SK-MEL-5 (cell line): ENCODE results near the gene TMPRSS9. TPM values are rescaled to one million over a fixed set of nuclear protein-coding genes. Genes with fewer than 3 reads are reported as not detected.
"Not testable (repeated sequence)": the region's sequence is repeated elsewhere in the genome, so short reads cannot be mapped to it uniquely, and the experiment has no call there.

Experiments
- DNase-seq: peaks from one replicate; pipeline ENCODE4 v3.0.0-alpha.2; 2016; ENCODE audit warnings: low read depth, low spot score
- in situ Hi-C: cut with HindIII; loops from 2 replicates; pipeline ENCODE4 v1.10.0; 2016; ENCODE audit warnings: low sequenced_read_pairs, high pct_unique_total_duplicates, low pct_unique_long_range_greater_than_20kb
- total RNA-seq: library from RNA; depleted of rRNA; stranded (reverse); fragments of >200 nt; shearing (Covaris generic); gene quantifications from 2 replicates; pipeline ENCODE4 v1.2.3, GENCODE V29; 2014

Gene TMPRSS9
- total RNA-seq, 1 experiment from 2014 or later = not detected

DNA sequence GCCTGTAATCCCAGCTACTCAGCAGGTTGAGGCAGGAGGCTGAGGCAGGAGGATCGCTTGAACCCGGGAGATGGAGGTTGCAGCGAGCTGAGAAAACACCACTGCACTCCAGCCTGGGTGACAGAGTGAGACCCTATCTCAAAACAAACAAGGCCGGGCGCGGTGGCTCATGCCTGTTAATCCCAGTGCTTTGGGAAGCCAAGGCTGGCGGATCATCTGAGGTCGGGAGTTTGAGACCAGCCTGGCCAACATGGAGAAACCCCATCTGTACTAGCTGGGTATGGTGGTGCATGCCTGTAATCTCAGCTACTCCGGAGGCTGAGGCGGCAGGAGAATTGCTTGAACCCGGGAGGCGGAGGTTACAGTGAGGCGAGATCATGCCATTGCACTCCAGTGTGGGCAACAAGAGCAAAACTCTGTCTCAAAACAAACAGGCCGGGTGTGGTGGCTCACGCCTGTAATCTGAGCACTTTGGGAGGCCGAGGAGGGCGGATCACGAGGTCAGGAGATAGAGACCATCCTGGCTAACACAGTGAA lies 35.3 kb downstream of the TMPRSS9 start:
- DNase-seq, in situ Hi-C loops: not testable (repeated sequence)

DNA sequence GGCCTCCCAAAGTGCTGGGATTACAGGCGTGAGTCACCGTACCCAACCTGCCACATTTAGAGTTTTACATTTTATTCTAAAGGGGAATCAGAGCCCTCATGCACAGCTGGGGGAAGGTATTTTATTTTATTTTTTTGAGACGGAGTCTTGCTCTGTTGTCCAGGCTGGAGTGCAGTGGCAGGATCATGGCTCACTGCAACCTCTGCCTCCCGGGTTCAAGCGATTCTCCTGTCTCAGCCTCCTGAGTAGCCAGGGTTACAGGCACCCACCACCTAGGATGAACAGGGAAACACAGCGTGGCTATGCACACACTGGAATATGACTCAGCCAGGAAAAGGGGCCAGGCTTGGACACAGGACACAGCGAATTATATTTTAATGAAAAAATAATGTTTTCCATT lies 37.1 kb downstream of the TMPRSS9 start:
- DNase-seq, in situ Hi-C loops: not testable (repeated sequence)

DNA sequence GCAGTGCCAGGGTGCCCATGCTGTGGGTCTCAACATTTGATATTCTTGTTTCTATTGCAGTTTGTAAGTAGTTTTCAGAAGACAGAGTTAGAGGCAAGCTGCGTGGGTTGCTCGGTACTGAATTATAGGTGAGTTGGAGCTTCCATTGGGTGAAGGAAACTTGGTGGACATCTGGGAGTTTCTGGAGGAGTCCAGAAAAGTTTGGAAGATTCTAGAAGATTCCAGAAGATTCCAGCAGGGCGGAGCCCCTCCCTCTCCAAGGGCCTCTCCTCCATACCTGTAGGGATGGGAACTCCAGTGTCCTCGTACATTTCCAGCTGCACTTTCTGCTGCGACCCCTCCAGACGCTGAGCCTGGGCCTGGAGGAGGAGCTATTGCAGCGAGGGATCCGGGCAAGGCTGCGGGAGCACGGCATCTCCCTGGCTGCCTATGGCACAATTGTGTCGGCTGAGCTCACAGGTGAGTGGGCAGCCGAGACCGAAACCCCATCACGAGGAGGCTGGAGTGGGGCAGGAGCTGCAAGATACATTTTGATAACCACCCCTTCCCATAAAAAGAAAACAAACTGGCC lies 38.8 kb downstream of the TMPRSS9 start:
- DNase-seq = no peak
- in situ Hi-C loops = no loop called here

GRCh38 chr19:2399582-2399981 lies 39.5 kb downstream of the TMPRSS9 start:
- no peak for DNase-seq
- in situ Hi-C loops = no loop called here

DNA sequence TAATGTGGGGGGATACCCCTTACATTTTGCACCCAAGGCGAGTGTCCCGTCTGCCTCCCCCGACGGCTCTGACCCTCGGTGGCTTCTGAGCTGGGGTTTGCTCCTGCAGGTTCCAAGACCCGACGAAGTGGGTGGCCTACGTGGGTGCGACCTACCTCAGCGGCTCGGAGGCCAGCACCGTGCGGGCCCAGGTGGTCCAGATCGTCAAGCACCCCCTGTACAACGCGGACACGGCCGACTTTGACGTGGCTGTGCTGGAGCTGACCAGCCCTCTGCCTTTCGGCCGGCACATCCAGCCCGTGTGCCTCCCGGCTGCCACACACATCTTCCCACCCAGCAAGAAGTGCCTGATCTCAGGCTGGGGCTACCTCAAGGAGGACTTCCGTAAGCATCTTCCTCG lies 48.2 kb downstream of the TMPRSS9 start:
- in situ Hi-C loops = no loop called here
- DNase-seq = no peak

DNA sequence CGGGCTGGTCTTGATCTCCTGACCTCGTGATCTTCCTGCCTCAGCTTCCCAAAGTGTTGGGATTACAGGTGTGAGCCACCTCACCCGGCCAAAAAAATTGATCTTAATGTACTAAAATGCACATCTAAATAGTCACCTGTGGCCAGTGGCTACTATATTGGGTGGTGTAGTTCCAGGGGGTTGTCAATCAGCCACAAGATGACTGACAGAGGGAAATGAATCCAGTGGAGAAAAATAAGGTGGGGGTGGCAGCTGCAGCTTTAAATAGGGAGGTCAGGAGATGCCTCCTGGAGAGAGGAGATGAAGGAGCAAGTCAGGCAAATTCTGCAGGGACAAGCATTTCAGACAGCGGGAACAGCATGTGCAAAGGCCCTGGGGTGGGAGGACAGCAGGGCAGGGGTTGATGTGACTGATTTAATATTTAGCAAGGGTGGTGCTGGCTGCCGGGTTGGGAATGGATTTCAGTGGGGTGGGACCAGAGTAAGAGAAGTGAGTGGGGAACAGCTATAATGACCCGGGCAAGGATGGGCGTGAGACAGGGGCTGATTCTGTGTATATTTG lies 49.4 kb downstream of the TMPRSS9 start:
- no peak for DNase-seq
- in situ Hi-C loops = no loop called here

DNA sequence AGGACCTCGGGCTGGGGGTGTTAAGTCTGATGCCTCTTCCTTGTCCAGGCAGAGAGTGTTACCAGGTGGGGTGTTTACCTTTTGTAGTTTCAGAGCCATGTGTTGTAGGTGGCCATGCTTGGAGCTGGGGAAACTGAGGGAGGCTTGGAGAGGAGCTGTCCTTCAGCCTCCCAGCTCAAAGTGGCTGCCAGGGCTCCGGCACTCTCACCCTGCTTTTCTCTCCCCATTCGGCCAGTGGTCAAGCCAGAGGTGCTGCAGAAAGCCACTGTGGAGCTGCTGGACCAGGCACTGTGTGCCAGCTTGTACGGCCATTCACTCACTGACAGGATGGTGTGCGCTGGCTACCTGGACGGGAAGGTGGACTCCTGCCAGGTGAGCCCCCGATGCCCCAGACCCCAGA lies 50.0 kb downstream of the TMPRSS9 start:
- in situ Hi-C loops = no loop called here
- DNase-seq = no peak

GRCh38 chr19:2411709-2412108 lies 51.6 kb downstream of the TMPRSS9 start:
- no peak for DNase-seq
- in situ Hi-C loops = no loop called here

- no peak for DNase-seq
- in situ Hi-C loops = no loop called here
Observed at GRCh38 chr19:2412449-2412848, 52.4 kb downstream of the TMPRSS9 start.

GRCh38 chr19:2413159-2413558 lies 53.1 kb downstream of the TMPRSS9 start:
- in situ Hi-C loops = no loop called here

GRCh38 chr19:2413629-2414028 lies 53.6 kb downstream of the TMPRSS9 start:
- in situ Hi-C loops = no loop called here
- no peak for DNase-seq

More at GRCh38 chr19:2413159-2413558, 53.1 kb downstream of the TMPRSS9 start:
- no peak for DNase-seq

- DNase-seq = no peak
- in situ Hi-C loops = no loop called here
Observed at GRCh38 chr19:2415281-2415972, 55.4 kb downstream of the TMPRSS9 start.

GRCh38 chr19:2415973-2416319 lies 55.9 kb downstream of the TMPRSS9 start:
- DNase-seq = no peak
- in situ Hi-C loops = no loop called here

GRCh38 chr19:2416321-2417097 lies 56.4 kb downstream of the TMPRSS9 start:
- in situ Hi-C loops = no loop called here
- DNase-seq = no peak

- DNase-seq, in situ Hi-C loops: not testable (repeated sequence)
Observed at GRCh38 chr19:2417436-2417835, 57.4 kb downstream of the TMPRSS9 start.

- in situ Hi-C loops = no loop called here
- DNase-seq = no peak
Observed at GRCh38 chr19:2417881-2418406, 57.9 kb downstream of the TMPRSS9 start.

- DNase-seq = no peak
- in situ Hi-C loops = no loop called here
Observed at GRCh38 chr19:2419754-2420153, 59.7 kb downstream of the TMPRSS9 start.

DNA sequence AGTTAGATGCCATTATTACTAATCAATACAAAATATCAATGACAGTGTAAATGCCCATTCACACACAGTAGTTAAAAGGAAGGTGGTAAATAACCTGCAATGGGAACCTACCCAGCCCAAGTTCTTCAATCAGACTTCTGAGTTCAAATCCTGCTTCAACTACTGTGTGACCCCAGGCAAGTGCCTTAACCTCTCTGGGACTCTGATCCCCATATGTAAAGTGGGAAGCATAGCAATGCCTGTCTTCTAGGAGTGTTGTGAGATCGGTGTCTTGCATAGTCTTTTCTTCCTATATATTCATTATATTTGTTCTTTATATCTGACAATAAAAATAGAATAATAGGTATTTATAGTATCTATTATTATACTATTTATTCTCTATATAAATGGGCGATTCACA lies 60.4 kb downstream of the TMPRSS9 start:
- in situ Hi-C loops = no loop called here
- DNase-seq = no peak
